ELR (cell line): ENCODE measurements around the gene NFASC.

ENCODE experiments used
- DNase-seq: peaks from one replicate; pipeline ENCODE4 v3.0.0-alpha.2; 2015; ENCODE audit warnings: low read depth

NFASC gene

GRCh38 chr1:204859861-204860267 is 10.8 kb upstream of the NFASC start:
- DNase-seq = no peak

- no peak for DNase-seq
Observed at GRCh38 chr1:204863024-204863423, 7.6 kb upstream of the NFASC start.

GRCh38 chr1:204863730-204864129 is 6.9 kb upstream of the NFASC start:
- no peak for DNase-seq

GRCh38 chr1:204866051-204866596 is 4.5 kb upstream of the NFASC start:
- DNase-seq = no peak

- DNase-seq = no peak
Observed at GRCh38 chr1:204867203-204867602, 3.5 kb upstream of the NFASC start.

GRCh38 chr1:204867666-204868339 is 2.9 kb upstream of the NFASC start:
- no peak for DNase-seq

- no peak for DNase-seq
Observed at GRCh38 chr1:204868340-204868700, 2.3 kb upstream of the NFASC start.

- DNase-seq = no peak
Observed at GRCh38 chr1:204869097-204869496, 1.6 kb upstream of the NFASC start.

GRCh38 chr1:204871405-204872037 is 859 bp downstream of the NFASC start:
- DNase-seq = no peak

- no peak for DNase-seq
Observed at GRCh38 chr1:204872262-204872881, 1.7 kb downstream of the NFASC start.

- DNase-seq = no peak
Observed at GRCh38 chr1:204873176-204873575, 2.5 kb downstream of the NFASC start.

- DNase-seq = no peak
Observed at GRCh38 chr1:204873714-204874113, 3.1 kb downstream of the NFASC start.

- no peak for DNase-seq
Observed at GRCh38 chr1:204874274-204874673, 3.6 kb downstream of the NFASC start.

GRCh38 chr1:204875255-204875654 is 4.6 kb downstream of the NFASC start:
- no peak for DNase-seq

- no peak for DNase-seq
Observed at GRCh38 chr1:204878621-204879234, 8.1 kb downstream of the NFASC start.

- DNase-seq = no peak
Observed at GRCh38 chr1:204879351-204879750, 8.7 kb downstream of the NFASC start.

- DNase-seq = no peak
Observed at GRCh38 chr1:204880906-204881305, 10.2 kb downstream of the NFASC start.

- no peak for DNase-seq
Observed at GRCh38 chr1:204882479-204882878, 11.8 kb downstream of the NFASC start.

GRCh38 chr1:204883405-204883804 is 12.7 kb downstream of the NFASC start:
- DNase-seq = no peak

- DNase-seq = no peak
Observed at GRCh38 chr1:204885288-204885711, 14.6 kb downstream of the NFASC start.

GRCh38 chr1:204885790-204886189 is 15.1 kb downstream of the NFASC start:
- no peak for DNase-seq

- DNase-seq = no peak
Observed at GRCh38 chr1:204887846-204888245, 17.2 kb downstream of the NFASC start.

GRCh38 chr1:204888294-204888693 is 17.6 kb downstream of the NFASC start:
- no peak for DNase-seq
